Ovary (tissue), 9 donors: ENCODE measurements around the gene FMN1. TPM values are rescaled to one million over a fixed set of nuclear protein-coding genes. Genes with fewer than 3 reads are reported as not detected.

Experiments
- DNase-seq, 5 donors: peaks; one replicate each; pipeline ENCODE4 v3.0.0-alpha.2; 2019 to 2020
- H3K27ac ChIP-seq, 2 donors: fragments of 200-600 bp; one replicate each; pipeline versions ENCODE4 v1.5.1 to v1.8.0; 2019 to 2022
- H3K27me3 ChIP-seq: fragments of 200-600 bp; one replicate; pipeline ENCODE4 v1.8.0; 2022
- H3K36me3 ChIP-seq: fragments of 200-600 bp; sonication (generic); one replicate; pipeline ENCODE4 v1.5.1; 2019
- H3K4me1 ChIP-seq: one replicate; pipeline ENCODE4 v1.8.1; 2013; ENCODE audit warnings: mild to moderate bottlenecking, moderate library complexity; ENCODE audit not compliant: insufficient read depth
- H3K4me3 ChIP-seq: fragments of 200-600 bp; sonication (generic); one replicate; pipeline ENCODE4 v1.5.1; 2017
- H3K9me3 ChIP-seq, 2 donors: fragments of 200-600 bp in 1 of 2; sonication (generic) in 1 of 2; one replicate each; pipeline versions ENCODE4 v1.5.1 to v1.8.1; 2013 to 2019; ENCODE audit warnings: mild to moderate bottlenecking in 1 of 2, moderate library complexity in 1 of 2
- EP300 ChIP-seq: sonication (generic); formaldehyde crosslinking; IDR thresholded peaks from one replicate; pipeline ENCODE4 v1.6.1; 2017; ENCODE audit warnings: antibody characterized with exemption
- POLR2A ChIP-seq: fragments of 450-650 bp; IDR thresholded peaks from one replicate; pipeline ENCODE4 v1.6.1; 2017; ENCODE audit warnings: antibody characterized with exemption, mild to moderate bottlenecking, moderate library complexity
- WGBS, 3 donors: extraction: QIAGEN DNeasy Blood & Tissue Kit in 1 of 3; methylation state at CpG; one replicate each; pipeline versions ENCODE4 v1.1.5 to v1.1.7; 2013 to 2017; 5-methylcytosine and 5-hydroxymethylcytosine counted together
- intact Hi-C, 4 donors: fragments of 100-400 bp; cut with DNase I; formaldehyde crosslinking; loops; one replicate each; pipeline versions ENCODE4 v1.11.0 to v1.15.1; 2022 to 2023
- polyA plus RNA-seq, 2 donors: library from polyadenylated mRNA; stranded (reverse); fragments of 200-250 nt in 1 of 2; fragments of 350-450 nt in 1 of 2; fragmentation: Illumina TruSeq in 1 of 2; extraction: RNeasy Lipid Tissue Mini Kit (QIAGEN cat#74804) in 1 of 2; gene quantifications; one replicate each; pipeline ENCODE4 v1.2.3, GENCODE V29; 2013 to 2014
- total RNA-seq, 7 donors: library from RNA; depleted of rRNA in 2 of 7; stranded (reverse); fragments of >200 nt in 2 of 7; fragmentation: NEBNext Ultra II Directional in 3 of 7; extraction: Animal tissue kit (Norgen Biotek cat#: 25700) in 3 of 7; gene quantifications; one replicate each; pipeline versions ENCODE4 v1.1.0 to v1.2.4, GENCODE V29; 2016 to 2023
- TF ChIP-seq, protein P1 (sequence below), 3 donors: fragments of 450-650 bp in 2 of 3; fragments of 200-600 bp in 1 of 3; IDR thresholded peaks; one replicate each; pipeline versions ENCODE4 v1.5.1 to v1.8.0; 2016 to 2022; ENCODE audit warnings: antibody characterized with exemption in 3 of 3, mild to moderate bottlenecking in 1 of 3
- donor health status: DM: no; HTN: no; CAD: no; lungs with moderate emphysema.
- donor health status: DM: no; HTN: no; CAD: no.
- donor health status: Bipolar disorder and iron deficiency.
- donor health status: DM: yes; HTN: yes; CAD: no.
- donor health status: DM: no; HTN: no; CAD: no.
- donor health status: DM: yes; HTN: yes; CAD: no.

FMN1 gene
- total and polyA plus RNA-seq, 9 donors, result 0.13 to 16.9 (median 2.6) TPM

DNA sequence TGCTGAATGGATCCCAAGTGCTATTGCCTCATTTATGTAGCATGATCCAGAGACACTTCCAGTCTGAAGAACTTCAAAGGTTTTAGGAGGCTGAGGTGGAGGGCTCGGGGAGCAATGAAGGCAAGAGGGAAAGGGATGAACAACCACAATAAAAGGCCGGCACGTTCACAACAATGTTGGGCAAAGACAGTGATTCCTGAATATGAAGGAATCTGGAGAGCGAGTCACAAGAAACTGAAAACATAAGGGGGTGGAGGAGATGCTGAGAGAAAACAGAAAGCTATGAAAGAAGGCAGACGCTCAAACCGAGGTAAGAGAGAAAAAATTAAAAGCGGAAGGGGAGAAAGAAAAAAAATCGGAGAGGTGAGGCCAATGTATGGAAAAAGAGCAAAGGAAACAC lies 356.6 kb downstream of the FMN1 start:
- H3K4me3 ChIP-seq, result no peak overlapping the region
- intact Hi-C loops, result no loop called here
- no peak for DNase-seq
- TF ChIP-seq, protein P1, sequence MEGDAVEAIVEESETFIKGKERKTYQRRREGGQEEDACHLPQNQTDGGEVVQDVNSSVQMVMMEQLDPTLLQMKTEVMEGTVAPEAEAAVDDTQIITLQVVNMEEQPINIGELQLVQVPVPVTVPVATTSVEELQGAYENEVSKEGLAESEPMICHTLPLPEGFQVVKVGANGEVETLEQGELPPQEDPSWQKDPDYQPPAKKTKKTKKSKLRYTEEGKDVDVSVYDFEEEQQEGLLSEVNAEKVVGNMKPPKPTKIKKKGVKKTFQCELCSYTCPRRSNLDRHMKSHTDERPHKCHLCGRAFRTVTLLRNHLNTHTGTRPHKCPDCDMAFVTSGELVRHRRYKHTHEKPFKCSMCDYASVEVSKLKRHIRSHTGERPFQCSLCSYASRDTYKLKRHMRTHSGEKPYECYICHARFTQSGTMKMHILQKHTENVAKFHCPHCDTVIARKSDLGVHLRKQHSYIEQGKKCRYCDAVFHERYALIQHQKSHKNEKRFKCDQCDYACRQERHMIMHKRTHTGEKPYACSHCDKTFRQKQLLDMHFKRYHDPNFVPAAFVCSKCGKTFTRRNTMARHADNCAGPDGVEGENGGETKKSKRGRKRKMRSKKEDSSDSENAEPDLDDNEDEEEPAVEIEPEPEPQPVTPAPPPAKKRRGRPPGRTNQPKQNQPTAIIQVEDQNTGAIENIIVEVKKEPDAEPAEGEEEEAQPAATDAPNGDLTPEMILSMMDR (IDR thresholded peaks at IDR 0.05), result no peak
- TF ChIP-seq POLR2A (no peak), EP300 (no peak)
- no peaks in the 10 kb centered on the region for H3K27me3 ChIP-seq
- no peaks in the 10 kb centered on the region for H3K4me1 ChIP-seq
- no peak overlapping the region for H3K27ac ChIP-seq
- H3K36me3 ChIP-seq, result no peaks in the 10 kb centered on the region
- H3K9me3 ChIP-seq, result no peaks in the 10 kb centered on the region
- 72 to 81% (median 77%) methylated on average over 8 of the region's 8 CpGs for WGBS, 3 donors

DNA sequence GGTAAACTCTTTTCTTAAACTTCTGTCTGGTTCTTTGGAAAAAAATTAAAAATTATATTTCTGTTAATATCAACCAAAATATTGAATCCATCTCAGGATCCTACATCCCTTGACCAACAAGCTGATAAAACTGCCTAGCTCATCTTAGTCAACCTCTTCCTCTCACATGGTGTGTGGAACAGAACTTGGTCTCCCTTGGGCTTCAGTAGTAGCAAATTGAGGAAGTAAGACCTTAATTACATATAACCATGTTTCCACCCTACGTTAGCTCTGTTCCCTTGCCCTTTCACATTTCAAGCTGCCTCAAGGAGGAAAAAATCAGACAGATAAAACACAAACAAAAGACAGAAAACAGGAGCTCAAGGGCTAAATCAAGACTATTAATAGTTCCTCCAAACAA lies 360.4 kb downstream of the FMN1 start:
- intact Hi-C loops, result no loop called here
- H3K4me3 ChIP-seq, result no peak overlapping the region
- no peaks in the 10 kb centered on the region for H3K27me3 ChIP-seq
- no peaks in the 10 kb centered on the region for H3K36me3 ChIP-seq
- TF ChIP-seq, protein P1 (IDR thresholded peaks at IDR 0.05), result no peak
- H3K27ac ChIP-seq, result no peak overlapping the region
- no peaks in the 10 kb centered on the region for H3K9me3 ChIP-seq
- no peak for DNase-seq
- no peaks in the 10 kb centered on the region for H3K4me1 ChIP-seq
- 69 to 81% (median 78%) methylated on average over 1 of the region's 1 CpG for WGBS, 3 donors

DNA sequence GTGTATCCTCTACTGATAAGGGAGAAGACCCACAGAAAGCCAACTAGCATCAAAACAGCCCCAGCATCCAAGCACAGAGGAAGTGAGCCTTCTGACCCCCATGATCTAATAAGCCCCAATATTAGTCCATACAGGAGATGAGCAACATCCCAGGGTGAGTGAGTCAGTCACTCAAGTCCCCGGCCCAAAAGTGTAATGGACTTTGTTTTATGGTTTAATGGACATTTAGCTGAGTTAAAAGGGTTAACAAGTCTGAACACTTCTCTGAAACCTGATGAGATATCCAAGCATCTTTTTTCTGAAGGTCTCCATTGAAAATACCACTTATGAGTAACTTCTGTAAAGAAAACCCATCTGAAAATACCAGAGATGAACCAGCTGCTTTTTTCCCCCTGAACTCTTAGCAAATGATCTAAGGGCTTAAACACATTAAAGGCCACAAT lies 361.1 kb downstream of the FMN1 start:
- WGBS, 3 donors, result 88 to 94% (median 94%) methylated on average over 1 of the region's 1 CpG
- no peak overlapping the region for H3K4me3 ChIP-seq
- H3K27me3 ChIP-seq, result no peaks in the 10 kb centered on the region
- no peaks in the 10 kb centered on the region for H3K36me3 ChIP-seq
- H3K4me1 ChIP-seq, result no peaks in the 10 kb centered on the region
- intact Hi-C loops, result no loop called here
- TF ChIP-seq POLR2A, result no peak
- TF ChIP-seq EP300, result no peak
- TF ChIP-seq, protein P1 (IDR thresholded peaks at IDR 0.05), result no peak
- H3K9me3 ChIP-seq, result no peaks in the 10 kb centered on the region
- no peak overlapping the region for H3K27ac ChIP-seq
- no peak for DNase-seq

DNA sequence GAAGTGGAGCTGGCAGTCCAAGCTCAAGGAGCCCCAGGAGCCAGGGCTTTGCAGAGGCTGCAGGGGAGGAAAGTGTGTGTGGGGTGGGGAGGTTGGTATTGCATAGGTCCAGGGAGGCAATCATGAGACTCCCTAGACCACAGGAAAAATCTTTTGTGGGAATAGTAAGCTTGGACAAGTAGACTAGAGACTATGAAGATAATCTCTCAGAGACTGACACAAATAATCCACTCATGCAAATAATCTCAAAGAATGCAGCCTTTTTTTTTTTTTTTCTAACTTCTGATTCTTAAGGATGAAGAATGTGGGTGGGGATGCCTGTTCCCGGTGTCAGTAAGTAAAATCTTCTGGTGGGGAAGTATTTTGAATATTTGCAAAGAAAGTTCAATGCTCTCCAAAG lies 363.0 kb downstream of the FMN1 start:
- H3K27ac ChIP-seq, result no peak overlapping the region
- H3K9me3 ChIP-seq, result no peaks in the 10 kb centered on the region
- H3K4me3 ChIP-seq, result no peak overlapping the region
- no peaks in the 10 kb centered on the region for H3K4me1 ChIP-seq
- H3K27me3 ChIP-seq, result no peaks in the 10 kb centered on the region
- no peak for DNase-seq
- intact Hi-C loops, result no loop called here
- TF ChIP-seq POLR2A (no peak), EP300 (no peak)
- TF ChIP-seq, protein P1 (IDR thresholded peaks at IDR 0.05), result no peak
- WGBS, 3 donors, result 25 to 70% (median 28%) methylated on average over 1 of the region's 1 CpG
- no peaks in the 10 kb centered on the region for H3K36me3 ChIP-seq

DNA sequence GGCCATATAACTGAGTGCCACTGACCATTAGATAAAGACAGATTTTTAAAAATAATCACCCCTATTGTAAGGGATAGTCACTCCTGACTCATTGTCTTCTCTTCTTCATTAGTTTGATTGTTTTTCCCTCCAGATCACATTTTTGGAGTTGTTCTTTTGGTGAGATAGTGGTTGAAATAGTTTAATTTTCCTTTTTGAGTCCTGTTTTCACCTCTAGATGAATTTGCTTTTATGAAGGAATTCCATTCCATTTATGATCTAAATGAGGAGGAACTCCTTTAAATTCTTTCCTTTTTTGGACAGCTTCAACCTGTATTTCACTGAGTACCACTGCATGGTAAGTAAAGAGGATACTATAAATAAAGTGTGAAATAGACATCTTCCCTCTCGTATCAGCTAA lies 364.3 kb downstream of the FMN1 start:
- WGBS, 3 donors, result 75 to 89% (median 77%) methylated on average over 1 of the region's 1 CpG

More for the DNA sequence above, 364.3 kb downstream of the FMN1 start:
- Histone ChIP-seq H3K4me3 (no peak overlapping the region), H3K4me1 (no peaks in the 10 kb centered on the region), H3K36me3 (no peaks in the 10 kb centered on the region), H3K27me3 (no peaks in the 10 kb centered on the region), H3K27ac (no peak overlapping the region), H3K9me3 (no peaks in the 10 kb centered on the region)
- intact Hi-C loops, result no loop called here
- no peak for DNase-seq
- TF ChIP-seq EP300 (no peak), POLR2A (no peak)
- TF ChIP-seq, protein P1 (IDR thresholded peaks at IDR 0.05), result no peak
